GM19438 (cell line): ENCODE data around the gene PITPNC1.
"Not testable (repeated sequence)": the region's sequence is repeated elsewhere in the genome, so short reads cannot be mapped to it uniquely, and the experiment has no call there.

Experiments
- ATAC-seq: cut with Tn5 transposase; IDR thresholded peaks from one replicate; pipeline ENCODE4 v1.9.1; 2021; ENCODE audit warnings: low read depth; ENCODE audit not compliant: unreplicated experiment

PITPNC1 gene

DNA sequence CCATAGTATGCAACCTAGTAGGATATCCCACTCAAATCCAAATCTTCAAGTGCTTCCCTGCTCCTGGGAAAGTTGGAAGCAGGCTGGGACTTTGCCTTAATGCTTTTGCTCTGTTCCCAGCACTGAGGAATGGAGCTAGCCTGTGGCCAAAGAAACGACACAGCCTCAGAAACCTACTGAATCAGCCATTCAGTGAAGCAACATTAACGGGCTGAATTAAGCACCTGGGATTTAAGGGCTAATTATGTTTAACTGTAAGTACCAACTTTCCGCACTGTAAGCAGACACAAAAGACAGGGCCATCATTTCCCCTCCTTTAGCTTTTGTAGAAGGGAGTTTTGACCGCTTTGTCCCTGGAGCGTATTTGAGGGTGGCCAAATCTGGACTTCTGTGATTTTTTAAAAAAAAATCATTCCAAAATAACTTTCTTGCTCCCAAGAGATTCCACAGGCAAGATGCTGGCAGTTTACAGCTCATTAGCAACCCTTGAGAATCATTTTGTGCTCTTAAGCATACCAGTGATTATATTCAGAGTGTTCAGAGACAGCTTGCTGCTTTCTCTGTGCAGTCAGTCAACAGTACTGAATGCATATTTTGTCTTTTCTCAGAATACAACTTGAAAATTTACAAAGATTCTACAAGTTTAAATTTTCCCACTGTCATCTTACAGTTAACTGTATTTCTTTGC is 323.1 kb downstream of the PITPNC1 start:
- no peak for ATAC-seq

DNA sequence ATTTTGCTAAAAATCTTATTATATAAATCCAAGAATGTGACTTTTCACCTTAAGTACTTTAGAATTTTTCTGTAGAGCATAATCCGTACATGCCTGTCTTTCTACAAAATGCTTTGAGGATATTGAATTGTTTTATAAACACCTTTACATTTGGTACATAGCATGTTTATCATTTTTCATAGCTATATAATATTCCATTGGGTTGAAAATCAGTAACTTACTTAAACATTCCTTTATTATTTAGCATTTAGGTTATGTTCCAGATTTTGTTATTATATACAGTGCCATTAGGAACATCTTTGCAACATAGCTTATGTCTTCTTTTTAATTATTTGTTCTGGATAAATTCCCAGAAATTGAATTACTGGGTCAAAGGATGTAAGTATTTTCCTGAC is 323.6 kb downstream of the PITPNC1 start:
- ATAC-seq: no peak

DNA sequence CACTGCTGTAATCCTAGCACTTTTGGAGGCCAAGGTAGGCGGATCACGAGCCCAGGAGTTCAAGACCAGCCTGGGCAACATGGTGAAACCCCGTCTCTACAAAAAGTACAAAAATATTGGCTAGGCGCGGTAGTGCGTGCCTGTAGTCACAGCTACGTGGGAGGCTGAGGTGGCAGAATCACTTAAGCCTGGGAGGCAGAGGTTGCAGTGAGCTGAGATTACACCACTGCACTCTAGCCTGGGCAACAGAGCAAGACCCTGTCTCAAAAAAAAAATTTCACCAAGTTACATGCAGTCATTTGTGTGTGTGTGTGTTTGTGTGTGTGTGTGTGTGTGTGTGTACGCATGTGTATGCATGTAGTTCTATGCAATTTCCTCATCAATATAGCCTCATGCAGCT is 325.8 kb downstream of the PITPNC1 start:
- ATAC-seq: not testable (repeated sequence)

DNA sequence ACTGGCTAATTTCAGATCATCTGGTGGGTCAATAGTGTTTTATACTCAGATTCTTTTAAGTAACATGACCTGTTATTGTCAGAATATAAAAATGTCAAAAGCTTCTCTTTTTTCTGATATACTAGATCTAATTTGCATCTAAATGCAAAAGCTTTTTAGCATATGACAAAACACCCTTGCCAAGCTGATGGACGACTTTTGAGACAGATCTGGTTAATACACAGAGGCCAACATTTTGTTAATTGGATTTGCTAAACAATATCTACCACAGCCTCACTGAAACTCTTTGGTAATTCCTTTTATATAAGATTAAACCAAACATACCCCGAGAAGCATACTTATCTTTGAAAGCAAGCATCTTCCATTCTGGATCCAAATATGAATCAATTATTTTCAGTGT is 330.4 kb downstream of the PITPNC1 start:
- ATAC-seq: no peak

DNA sequence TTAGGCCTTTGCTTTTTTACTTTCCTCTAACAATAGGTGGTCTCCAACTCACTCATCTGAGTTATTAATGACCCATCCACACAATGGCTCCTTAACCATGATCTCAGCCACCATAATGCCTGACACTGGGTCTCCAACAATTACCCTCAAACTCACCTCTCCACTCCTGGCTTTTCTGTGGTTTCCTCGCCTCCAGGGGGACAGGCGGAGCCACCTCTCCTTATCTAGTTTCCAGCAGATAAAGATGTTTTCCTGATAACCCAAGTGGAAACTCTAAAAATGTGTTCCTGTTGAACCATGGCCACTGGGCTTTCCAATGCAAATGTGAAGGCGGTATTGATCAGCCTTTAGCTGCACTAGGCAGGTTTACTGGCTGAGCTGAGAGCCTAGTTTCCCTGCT is 331.3 kb downstream of the PITPNC1 start:
- ATAC-seq: no peak

DNA sequence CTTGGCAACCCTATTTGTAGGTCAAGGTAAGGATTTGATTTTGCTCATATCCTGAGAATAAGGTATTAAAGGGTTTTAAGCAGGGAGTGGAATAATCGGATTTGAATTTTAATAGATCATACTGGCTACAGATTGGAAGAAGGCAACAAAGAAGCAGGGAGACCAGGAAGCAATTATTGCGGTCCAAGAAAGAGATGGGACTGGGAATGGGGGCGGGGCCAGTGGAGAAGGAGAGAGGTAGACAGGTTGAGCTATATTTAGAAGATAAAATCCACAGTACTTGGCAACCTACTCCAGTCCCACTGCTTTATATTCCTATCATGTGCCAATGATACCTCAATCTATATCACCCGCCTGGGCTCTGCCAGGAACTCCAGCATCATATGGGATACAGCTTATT is 334.8 kb downstream of the PITPNC1 start:
- ATAC-seq: no peak

DNA sequence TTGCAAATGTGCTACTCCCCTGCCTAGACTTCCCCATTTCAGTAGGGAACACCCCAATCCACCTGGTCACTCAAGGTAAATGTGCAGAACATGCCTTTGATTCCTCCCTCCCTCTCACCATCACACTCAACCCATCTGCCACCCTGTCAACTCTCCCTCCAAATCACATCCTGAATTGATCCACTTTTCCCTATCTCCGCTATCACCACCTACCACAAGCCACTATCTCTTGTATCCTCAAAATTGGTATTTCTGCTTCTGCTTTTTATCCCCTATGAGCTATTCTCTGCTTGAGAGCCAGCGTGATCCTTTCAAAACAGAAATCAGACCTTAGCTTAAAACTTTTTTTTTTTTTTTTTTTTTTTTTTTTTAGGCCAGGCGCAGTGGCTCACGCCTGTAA is 335.3 kb downstream of the PITPNC1 start:
- ATAC-seq: no peak

DNA sequence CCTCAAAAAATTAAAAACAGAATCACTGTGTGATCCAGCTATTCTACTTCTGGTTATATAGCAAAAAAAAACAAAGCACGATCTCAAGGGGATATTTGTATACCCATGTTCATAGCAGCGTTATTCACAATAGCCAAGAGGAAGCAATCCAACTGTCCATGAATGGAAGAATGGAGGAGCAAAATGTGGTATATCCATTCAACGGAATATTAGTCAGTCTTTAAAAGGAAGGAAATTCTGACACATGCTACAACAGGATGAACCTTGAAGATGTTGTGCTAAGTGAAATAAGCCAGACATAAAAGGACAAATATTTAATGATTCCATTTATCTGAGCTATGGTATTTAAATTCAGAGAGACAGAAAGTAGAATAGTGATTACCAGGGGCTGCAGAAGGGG is 336.1 kb downstream of the PITPNC1 start:
- no peak for ATAC-seq

DNA sequence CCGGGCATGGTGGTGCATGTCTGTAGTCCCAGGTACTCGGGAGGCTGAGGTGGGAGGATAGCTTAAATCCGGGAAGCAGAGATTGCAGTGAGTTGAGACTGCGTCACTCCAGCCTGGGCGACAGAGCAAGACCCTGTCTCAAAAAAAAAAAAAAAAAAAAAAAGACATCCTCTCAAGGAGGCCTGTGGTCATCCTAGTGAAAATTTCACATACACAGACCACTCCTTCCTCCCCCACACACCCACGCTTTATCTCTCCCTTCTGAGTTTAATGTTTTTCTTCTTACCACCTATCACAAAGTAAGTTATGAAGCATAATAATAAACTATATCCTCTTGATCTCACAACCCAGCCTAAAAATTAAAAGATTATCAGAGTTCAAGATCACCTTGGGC is 339.3 kb downstream of the PITPNC1 start:
- ATAC-seq: no peak

DNA sequence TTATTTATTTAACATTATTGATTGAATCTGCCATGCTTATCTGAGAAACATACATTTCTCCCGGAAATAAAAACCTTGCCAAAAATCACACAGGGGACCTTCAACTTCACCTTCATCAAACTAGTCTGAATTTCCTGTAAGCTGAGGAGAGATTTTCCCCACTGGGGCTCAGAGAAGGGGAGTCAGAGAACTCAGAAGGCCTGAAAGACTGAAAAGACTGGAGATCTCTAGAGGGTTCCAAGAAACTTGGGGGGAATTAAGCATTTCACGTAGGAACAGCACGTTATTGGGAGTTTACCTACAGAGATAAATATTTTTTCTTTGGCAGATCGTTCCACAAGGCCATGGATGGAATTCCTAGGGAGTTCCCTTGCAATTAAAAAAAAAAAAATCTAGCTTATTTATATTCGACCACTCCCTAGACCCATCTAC is 340.1 kb downstream of the PITPNC1 start:
- ATAC-seq: no peak

DNA sequence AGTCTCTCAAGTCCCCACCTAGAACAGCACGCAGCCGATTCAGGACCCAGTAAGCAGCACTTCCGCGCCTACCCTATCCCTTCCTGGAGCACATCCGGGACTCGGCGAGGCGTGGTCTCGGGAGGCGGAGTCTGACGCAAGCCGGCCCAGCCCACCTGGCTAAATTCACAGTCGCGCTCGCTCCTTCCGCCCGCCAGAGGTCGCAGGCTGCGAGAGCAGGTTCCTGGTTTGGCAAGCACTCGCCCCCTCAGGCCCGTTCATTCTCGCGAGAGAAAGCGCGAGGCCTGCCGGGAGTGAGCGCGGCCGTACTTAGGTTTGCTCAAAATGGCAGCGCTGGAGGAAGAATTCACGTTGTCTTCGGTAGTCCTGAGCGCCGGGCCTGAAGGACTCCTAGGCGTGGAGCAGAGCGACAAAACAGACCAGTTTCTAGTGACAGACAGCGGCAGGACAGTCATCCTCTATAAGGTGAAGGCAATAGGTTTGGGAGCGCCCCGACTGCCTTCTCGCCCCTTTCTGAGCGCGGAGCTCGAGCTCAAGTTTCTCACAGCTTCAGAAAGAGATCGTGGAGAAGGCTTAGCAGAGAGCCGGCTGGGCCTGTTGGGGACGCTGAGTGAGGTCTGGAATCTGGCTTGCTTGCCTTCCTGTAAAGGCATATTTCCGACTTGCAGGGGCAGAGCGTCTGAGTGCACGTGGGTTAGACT is 340.7 kb downstream of the PITPNC1 start, which contains the start of gene NOL11:
Gene NOL11 (plus strand): TSS at position 313 of the 701 bp plus-strand sequence. CDS start 12 bp downstream, at position 325.
- peak; percentile 95 for ATAC-seq

DNA sequence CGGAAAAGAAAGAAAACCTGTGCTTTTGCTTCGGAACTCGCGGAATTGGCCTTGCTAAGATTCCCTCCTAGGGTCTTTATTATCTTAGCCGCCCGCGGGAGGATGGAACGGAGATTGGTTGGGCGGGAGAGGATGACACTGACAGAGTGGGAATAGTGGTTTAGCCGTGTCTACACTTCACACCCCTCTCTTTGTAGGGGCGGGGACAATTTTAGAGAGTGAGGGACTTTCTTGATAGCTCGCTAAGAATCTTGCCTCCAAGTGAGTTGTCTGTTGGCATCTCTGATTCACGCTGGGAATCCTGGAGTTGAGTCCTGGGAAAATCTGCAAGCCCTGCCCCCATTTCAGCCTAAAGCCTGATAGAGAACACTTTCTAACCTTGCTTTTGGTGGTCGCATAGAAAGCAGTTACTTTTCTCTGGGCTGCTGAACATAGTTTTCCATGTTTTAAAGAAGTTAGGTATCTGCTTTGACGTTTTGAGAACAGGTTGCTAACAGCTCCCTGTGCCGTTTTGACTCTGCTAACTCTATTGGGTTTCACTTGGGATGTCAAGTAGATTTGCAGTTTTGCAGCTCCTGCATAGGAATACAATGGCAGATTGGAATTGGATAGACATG is 341.4 kb downstream of the PITPNC1 start:
- no peak for ATAC-seq

DNA sequence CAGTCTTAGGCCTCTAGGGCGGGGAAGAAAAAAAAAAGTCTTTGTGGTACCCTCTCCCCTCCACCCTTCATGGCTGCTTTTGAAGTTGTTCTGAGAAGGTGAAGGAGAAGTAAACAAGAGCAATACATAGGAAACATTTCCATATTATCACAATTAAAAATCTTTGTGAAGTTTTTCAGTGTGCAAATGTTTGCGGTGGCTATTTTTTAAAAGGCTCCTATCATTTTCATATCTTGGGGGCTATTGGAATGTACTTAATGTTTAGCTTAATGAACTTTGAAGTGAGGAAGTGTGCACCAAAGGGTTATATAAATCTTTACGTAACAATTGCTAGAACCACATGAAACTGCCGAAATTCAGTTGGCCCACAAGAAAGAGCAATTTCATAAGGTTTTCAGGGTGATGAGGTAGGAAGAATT is 348.3 kb downstream of the PITPNC1 start:
- no peak for ATAC-seq

DNA sequence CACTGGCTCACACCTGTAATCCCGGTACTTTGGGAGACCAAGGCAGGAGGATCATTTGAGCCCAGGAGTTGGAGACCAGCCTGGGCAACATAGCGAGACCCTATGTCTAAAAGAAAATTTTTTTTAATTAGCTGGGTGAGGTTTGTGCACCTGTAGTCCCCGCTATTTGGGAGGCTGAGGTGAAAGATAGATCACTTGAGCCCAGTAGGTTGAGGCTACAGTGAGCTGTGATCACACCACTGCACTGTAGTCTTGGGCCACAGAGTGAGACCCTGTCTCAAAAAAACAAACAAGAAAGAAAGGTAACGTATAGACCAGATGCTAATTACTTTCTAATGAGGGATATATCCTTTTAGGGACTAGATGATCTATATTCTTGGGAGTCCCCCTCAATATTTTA is 348.7 kb downstream of the PITPNC1 start:
- no peak for ATAC-seq

DNA sequence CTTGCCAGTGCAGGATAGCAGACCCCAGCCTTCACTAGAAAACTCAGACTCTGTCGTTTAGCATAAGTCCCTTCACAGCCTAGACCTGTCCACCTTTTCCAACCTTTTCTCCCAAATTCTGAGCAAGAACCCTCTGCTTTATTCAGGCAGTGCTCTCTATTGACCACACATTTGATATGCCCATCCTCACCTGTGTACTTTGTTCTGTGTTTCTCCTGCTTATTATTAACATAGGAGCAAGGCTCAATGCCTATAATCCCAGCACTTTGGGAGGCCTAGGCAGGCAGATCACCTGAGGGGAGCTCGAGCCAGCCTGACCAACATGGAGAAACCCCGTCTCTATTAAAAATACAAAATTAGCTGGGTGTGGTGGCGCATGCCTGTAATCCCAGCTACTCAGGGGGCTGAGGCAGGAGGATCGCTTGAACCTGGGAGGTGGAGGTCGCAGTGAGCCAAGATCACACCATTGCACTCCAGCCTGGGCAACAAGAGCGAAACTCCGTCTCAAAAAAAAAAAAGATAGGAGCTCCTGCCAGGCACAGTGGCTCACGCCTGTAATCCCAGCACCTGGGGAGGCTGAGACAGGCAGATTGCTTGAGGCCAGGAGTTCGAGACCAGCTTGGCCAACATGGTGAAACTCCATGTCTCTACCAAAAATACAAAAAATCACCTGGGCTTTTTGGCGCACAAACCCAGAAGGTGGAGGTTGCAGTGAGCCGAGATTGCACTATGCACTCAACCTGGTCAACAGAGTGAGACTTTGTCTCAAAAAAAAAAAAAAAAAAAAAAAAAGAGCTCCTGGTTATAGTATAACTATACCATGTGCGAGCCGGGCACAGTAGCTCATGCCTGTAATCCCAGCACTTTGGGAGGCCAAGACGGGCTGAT is 350.3 kb downstream of the PITPNC1 start:
- ATAC-seq: not testable (repeated sequence)

DNA sequence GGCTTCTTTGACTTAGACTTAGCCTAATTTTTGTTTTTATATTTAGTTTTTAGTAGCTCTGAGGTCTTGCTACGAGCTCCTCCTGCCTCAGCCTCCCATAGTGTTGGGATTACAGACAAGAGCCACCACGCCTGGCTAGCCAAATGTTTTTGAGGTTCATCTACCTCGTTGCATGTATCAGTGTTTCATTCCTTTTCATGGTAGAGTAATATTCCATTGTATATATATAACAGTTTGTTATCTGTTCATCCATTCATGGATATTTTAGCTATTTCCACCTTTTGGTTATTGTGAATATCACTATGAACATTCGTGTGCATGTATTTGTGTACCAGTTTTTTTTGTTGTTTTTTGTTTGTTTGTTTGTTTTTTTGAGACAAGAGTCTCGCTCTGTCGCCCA is 352.8 kb downstream of the PITPNC1 start:
- ATAC-seq: no peak

DNA sequence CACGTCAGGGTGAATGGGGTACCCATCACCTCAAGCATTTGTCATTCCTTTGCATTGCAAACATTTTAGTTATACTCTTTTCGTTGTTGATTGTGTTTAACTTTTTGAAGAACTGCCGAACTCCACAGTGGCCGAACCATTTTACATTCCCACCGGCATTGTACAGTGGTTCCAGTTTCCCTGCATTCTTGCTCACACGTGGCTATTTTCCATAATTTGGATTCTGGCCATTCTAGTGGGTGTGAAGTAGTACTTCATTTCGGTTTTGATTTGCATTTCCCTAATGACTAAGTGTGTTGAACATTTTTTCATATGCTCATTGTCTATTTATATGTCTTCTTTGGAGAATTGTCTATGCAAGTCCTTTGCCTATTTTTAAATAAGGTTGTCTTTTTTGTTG is 353.6 kb downstream of the PITPNC1 start:
- no peak for ATAC-seq

DNA sequence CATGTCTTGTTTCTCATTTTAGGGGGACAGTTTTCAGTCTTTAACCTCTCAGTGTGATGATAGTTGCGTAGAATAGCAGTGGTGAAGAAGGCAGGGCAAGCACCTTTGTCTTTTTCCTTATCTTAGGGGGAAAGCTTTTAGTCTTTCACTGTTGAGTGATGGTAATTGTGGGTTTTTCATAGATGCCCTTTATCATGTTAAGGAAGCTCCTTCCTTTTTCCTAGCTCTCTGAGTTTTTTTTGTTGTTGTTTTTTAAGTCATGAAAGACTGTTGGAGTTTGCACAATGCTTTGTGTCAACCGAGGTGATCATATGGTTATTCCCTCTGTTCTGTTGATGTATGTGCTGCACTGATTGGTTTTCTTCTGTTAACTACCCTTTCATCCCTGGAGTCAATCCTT is 356.4 kb downstream of the PITPNC1 start:
- no peak for ATAC-seq

DNA sequence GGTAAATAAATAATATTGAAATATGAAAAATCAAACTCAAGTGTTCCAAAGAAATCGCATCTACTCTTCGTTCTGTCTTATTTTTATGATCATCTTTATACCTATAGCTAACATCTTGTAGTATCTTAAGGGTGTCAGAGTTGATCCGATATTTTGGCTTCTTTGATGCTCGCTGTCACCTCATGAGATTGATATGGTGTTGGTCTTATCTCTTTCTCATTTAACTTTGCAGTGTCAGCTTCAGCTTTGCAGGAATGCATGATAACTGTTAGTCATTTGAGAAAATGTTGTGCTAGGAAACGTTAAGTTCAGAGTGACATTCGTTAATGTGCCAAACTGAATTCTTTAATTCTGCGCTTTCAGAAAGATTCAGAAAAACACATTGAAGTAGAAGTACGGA is 360.1 kb downstream of the PITPNC1 start:
- ATAC-seq: no peak

DNA sequence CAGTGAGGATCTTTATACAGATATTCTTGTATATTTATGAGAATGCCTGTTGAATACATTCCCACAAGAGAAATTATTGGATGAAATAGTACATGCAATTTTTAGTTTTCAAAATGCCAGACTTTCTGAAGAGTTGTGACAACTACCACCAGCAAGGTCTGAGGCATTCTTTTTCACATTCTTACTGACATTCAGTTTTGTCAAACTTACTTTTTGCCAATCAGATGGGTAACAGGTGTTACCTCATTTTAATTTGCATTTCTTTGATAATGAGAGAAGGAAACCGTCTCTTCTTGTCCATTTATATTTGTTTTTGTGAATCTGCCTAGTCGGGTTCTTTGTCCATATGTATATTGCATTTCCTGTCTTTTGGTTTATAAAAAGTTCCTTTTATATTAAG is 364.9 kb downstream of the PITPNC1 start:
- no peak for ATAC-seq
